Putamen (tissue), 1 donor: ENCODE data around the gene CABP5.
"Not testable (repeated sequence)": the region's sequence is repeated elsewhere in the genome, so short reads cannot be mapped to it uniquely, and the experiment has no call there.

Experiments
- DNase-seq: peaks from one replicate; pipeline ENCODE4 v3.0.0-alpha.2; 2016; ENCODE audit warnings: low spot score

Gene CABP5

DNA sequence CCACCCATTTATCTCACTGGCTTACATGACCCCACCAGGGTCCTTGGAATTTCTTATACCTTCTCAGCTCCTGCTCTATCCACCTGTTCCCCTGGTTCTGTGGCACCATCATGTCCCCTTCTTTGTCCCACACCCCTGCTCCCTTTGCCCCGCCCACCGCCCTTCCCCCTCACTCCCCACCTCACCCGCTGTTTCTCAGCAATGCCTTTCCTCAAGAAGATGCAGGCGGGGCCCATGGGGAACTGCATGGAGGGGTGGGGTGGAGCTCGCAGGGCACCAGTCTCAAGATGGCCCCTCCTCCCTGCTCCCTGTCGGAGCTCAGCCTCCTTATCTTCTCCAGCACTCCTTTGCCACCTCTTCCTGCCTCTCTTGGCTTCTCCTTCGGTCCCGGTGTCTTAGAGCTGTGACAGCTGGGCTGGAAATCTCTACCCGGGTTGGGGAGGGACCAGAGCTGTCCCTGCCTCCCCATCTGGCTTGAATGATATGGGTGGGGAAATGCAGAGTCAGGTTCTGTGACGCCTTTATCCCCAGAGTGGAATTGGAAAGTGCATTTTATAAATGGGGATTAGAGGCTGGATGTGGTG is at the start of gene CABP5:
Gene CABP5 (minus strand): TSS at position 405 of the 584 bp plus-strand sequence. CDS start 157 bp downstream, at position 248.
- DNase-seq: no peak

DNA sequence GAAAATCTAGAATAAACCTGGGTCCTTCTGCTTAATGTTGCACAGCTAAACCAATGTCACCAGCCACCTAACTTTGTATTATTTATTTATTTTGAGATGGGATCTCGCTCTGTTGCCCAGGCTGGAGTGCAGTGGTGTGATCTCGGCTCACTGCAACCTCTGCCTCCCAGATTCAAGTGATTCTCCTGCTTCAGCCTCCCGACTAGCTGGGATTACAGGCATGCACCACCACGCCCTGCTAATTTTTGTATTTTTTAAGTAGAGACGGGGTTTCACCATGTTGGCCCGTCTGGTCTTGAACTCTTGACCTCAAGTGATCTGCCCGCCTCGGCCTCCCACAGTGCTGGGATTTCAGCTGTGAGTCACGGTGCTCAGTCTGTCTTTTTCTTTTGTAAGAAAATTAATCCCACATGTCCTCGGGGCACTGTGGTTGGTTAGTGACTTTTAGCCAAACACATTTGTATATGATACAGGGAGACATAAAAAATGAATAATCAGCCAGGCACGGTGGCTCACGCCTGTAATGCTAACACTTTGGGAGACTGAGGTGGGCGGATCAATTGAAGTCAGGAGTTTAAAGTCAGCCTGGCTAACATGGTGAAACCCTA is 47.3 kb upstream of the CABP5 start:
- not testable (repeated sequence) for DNase-seq

DNA sequence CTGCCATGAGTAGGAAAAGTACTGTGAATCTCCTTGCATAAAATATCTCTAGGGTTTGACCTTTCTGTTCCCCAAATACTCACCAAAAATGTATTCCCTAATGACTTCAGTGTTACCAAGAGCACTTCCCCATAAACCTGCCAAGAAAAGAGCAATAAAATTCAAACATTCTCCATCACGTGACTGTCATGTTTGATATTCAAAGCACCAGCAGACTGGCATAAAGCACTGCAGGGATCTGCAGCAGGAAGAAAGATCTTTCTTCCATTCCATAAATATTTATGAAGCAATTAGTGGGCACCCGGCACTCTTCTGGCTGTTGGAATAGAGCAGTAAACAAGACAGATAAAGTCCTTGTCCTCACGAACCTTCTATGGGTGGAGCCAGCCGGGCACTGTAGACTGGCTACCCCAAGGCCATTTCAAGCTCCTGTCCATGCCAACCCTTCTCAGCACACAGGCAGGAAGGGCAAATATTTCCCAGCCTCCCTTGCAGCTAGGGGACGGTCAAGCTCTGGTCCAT is 46.5 kb upstream of the CABP5 start:
- peak; percentile 39 for DNase-seq

DNA sequence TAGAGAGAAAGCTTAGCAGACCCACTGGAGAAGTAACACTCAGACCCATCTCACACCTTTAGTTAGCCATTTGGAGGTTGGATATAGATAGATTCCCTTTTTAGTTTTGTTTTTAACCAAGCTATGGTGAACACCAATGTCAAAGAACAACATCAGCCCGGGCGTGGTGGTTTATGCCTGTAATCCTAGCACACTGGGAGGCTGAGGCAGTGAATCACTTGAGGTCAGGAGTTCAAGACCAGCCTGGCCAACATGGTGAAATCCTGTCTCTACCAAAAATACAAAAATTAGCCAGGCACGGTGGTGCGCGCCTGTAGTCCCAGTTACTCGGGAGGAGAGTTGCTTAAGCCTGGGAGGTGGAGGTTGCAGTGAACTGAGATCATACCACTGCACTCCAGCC is 45.1 kb upstream of the CABP5 start:
- not testable (repeated sequence) for DNase-seq

DNA sequence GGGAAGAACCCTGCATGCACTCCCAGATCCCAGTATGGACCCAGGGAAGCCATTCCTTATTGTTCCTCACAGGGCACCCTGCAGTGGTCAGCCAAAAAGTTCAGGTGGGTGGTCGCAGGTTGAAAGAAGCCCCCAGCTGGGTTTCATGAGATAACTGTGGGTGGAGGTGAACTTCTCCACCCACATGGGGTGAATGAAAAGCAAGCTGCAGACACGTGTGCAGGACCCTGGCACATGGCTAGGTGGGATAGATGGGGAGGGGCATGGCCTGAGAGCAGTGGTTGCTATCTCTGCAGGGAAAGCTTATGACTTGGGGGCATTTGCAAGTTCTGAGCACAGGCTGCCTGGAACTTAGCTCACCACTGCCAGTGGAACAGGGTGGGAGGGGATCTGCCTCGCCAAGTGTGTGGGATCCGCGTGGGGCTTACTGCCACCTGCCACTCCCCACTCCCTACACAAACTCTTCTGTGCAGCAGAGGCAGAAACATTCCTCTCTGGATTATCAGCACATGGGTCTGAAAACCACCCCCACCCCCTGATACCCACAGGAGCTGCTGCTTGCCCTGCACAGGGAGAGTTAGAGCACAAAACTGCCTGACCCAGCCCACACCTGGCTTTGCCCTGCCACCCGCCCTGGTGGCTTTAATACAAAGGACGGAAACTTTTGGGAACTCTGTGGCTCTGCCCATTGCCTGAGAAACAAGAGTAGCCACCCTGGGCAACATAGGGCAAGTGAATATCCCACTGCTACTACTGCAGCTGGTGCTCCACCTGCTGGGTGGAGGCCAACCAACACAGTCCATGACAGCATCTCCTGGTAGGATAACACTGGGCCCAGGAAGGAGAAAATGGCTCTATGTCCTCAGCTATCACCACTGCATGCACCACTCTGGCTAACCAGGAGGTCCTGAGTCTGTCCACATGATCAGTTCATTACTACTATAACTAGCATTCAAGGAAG is 42.3 kb upstream of the CABP5 start:
- DNase-seq: no peak

DNA sequence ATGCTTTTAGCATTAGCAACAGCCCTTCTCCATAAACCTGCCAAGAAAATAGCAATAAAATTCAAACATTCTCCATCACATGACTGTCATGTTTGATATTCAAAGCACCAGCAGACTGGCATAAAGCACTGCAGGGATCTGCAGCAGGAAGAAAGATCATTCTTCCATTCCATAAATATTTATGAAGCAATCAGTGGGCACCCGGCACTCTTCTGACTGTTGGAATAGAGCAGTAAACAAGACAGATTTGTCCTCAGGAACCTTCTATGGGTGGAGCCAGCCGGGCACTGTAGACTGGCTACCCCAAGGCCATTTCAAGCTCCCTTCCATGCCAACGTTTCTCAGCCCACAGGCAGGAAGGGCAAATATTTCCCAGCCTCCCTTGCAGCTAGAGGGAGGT is 41.2 kb upstream of the CABP5 start:
- no peak for DNase-seq

DNA sequence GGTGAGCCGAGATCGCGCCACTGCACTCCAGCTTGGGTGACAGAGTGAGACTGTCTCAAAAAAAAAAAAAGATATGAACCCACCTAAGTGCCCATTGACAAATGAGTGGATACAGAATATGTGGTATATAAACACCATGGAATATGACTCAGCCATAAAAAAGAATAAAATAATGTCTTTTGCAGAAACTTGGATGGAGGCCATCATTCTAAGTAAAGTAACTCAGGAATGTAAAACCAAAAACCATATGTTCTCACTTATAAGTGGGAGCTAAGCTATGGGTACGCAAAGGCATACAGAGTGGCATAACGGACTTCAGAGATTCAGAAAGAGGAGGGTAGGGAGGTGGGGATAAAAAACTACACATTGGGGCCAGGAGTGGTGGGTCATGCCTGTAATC is 37.2 kb upstream of the CABP5 start:
- no peak for DNase-seq

DNA sequence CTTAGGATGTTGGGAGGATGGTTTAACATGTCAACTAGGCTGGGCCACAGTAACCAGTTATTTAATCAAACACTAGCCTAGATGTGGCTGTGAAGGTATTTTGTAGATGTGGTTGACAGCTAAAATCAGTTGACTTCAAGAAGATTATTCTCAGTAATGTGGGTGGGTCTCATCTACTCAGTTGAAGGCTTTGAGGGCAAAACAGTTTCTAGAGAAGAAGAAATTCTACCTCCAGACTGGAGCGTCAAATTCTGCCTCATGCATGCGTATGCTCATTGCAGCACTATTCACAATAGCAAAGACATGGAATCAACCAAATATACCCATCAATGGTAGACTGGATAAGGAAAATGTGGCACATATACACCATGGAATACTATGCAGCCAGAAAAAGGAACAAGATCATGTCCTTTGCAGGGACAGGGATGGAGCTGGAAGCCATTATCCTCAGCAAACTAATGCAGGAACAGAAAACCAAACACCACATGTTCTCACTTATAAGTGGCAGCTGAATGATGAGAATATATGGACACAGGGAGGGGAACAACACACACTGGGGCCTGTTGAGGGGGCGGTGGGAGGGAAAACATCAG is 26.4 kb upstream of the CABP5 start:
- not testable (repeated sequence) for DNase-seq

DNA sequence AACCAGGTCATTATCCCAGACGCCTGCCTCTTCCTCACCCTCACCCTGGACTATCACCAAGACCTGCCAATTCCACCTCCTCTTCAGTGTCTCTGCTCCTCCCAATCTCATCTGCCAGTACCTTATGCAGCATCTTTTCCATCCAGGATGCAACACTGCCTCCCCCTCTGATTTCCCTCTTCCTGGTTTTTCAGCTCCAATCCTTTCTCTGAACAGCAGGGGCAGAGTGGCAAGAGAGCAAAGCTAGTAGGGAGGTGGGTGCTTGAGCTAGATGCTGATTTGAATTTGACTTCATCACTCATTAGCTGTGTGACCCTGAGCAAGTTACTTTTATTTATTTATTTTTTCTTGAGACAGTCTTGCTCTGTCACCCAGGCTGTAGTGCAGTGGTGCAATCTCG is 25.6 kb upstream of the CABP5 start:
- DNase-seq: no peak

DNA sequence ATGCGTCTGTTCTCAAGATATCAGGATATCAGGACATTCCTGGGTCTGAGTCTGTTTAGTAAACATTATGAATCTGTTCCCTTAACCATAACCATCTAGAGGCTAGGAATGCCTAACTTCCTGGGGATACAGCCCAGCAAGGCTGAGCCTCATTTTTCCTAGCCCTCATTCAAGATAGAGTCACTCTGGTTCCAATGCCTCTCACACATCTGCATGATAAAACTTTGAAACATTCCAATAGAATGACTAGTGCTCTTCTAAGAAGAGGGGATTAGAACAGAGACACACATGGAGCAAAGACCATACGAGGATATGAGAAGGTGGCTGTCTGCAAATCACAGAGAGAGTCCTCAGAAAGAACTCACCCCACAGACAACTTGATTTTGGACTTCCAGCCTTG is 20.6 kb upstream of the CABP5 start:
- DNase-seq: no peak

DNA sequence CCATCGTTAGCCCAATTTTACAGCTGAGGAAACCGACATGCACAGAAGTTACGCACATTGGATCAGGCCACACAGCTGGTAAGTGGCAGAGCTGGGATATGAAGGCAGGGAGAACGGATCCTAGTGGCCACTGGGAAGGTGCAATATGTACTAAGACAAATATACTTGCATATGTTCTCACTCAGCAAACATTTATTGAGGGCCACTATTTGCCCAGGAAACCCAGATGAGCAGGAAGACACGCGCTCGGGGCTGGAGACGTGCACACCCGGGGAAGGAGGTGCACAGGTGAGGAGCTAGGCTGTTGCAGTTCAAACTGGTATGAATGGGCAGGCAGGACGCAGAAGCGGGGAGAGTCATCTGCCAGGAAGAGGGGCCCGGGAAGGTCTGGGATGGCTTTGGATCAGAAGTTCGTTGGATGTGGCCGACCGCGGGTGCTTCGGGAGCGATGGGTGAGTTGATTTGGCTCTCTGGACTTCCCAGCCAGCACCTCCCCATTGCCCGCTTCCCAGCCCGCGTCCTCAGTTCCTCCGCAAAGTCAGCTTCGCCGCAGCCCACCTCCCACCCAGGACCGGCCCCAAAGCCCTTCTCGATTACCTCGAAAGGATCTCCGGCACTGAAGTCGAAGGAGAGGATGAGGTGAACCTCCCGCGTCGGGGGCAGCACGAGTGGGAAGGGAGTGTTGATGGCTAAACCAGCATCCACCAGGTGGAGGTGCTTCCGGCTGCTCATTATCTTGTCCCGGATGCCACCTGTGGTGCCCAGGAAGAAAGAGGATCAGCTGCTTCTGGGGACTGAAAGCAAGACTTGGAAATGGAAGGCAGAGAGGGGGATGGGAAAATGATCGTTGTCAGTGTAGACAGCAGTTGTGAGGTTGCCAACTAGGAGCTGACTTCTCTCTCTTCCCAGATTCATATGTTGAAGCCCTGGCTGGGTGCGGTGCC is 17.8 kb upstream of the CABP5 start:
- no peak for DNase-seq

DNA sequence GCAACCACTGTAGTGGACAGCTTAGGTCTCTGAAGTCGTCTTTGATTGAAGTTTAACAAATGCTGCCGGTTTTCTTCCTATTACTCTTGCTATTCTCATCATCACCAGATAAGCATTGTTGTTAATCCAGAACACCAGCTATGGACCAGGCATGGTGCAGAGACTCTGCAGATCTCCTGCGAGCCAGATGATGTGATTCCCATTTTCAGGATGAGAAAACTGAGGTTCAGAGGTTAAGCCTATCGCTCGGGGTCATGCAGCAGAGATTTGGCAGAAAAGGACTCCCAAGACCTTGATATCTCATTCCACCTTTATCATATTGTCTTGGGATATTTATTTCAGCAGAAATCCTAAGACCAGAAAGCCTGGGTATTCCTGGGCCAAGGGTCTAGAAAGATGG is 16.5 kb upstream of the CABP5 start:
- no peak for DNase-seq

DNA sequence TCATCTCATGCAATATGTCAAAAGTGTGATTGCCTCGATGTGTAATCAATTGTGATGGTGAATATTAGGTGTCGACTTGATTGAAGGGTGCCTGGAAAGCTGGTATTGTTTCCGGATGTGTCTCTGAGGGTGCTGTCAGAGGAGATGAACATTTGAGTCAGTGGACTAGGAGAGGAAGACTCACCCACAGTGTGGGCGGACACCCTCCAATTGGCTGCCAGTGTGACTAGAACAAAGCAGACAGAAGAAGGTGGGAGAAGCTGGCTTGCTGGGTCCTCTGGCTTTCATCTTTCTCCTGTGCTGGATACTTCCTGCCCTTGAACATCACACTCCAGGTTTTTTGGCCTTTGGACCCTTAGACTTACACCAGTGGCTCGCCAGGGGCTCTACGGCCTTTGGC is 15.5 kb upstream of the CABP5 start:
- peak; percentile 21 for DNase-seq

DNA sequence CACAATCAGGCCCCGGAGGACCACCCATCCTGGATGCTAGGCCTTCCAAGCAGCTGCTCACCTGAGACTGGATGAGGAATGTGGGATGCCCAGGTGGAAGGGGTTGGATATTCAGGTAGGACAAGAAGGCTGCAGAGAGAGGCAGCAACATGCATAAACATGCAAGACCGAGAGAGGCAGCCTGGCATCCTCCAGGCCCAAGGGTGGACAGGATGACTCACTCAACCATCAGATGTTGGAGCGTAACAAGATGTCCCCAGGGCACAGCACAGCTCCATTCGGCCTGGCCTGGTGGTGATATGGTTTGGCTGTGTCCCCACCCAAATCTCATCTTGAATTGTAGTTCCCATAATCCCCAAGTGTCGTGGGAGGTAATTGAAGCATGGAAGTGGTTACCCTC is 10.0 kb upstream of the CABP5 start:
- DNase-seq: no peak

DNA sequence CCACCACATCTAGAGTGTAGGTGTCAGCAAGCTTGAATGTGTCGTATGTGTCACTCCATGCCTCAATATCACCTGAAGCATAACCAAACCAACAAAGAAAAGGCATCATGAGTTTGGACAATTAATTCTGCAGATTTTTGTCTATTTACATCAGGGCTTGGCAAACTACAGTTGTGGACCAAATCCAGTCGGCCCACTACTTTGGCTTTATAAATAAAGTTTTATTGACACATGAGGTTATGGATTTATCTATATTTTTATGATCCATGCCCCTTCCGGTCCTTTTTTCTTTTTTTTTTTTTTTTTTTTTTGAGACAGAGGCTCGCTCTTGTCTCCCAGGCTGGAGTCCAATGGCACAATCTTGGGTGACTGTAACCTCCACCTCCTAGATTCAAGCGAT is 9.2 kb upstream of the CABP5 start:
- DNase-seq: no peak

DNA sequence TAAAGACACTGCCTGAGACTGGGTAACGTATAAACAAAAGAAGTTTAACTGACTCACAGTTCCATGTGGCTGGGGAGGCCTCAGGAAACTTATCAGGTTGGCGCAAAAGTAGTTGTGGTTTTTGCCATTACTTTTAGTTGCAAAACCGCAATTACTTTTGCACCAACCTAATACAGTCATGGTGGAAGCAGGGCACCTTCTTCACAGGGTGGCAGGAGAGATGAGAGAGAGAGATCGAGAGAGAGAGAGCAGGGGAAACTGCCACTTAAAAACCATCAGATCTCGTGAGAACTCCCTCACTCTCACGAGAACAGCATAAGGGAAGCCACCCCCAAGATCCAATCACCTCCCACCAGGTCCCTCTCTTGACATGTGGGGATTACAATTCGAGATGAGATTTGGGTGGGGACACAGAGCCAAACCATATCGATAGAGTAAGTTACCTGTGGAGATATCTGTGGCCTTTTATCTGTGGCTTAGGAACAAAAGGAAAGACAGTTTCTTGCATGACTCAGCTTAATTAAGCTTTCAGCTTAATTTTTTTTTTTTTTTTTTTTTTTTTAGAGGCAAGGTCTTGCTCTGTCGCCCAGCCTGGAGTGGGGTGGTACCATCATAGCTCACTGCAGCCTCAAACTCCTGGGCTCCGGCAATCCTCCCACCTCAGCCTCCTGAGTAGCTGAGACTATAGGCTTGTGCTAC is 7.6 kb upstream of the CABP5 start:
- DNase-seq: no peak

DNA sequence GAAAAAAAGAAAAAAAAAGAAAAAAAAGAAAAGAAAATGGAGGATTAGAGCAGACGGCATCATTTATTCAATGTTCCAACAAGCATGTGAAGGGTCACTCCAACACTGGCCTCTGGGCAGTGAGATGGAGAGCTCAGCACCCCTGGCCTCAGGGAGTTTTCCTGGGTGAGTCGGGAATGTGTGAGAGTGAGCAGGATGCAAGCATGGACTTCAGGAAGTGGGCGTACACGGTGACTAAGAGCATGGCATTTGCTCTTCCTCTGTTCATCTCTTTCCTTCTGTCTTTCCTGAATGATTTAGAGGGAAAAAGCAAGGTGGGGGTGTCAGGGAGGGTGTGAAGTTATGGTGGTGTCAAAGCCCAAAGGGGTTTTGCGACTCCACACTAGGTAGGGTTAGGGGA is 682 bp upstream of the CABP5 start:
- DNase-seq: no peak

DNA sequence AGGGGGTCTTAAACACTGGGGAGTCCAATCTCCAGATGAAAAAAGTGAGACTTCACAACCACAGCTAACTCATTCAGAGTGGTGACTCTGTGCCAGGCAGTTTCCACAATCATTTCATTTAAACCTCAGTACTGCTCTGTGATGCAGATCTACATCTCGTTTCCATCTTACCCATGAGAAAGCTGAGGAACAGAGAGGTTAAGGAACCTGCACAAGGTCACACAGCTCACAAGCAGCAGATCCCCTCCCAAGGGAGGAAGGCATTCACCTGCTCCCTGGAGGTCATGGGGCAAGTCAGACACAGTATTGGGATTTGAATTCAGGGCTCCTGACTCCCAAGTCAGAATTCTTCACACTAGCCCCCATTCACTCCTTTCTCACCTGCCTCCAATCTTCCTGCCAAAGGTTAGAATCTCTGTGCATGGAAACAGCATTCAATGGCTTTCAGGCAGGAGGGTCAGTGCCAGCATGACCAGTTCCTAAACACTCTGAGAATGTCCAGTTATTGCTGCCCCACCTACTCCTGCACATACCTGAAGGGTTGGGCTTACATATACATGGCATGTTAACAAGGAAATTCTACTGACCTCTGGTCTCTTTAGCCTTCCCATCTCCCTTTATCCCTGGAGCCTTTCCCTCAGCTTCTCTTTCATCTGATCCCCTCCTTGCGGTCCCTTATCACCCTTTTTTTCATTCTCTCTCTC is 1.9 kb downstream of the CABP5 start:
- DNase-seq: no peak

DNA sequence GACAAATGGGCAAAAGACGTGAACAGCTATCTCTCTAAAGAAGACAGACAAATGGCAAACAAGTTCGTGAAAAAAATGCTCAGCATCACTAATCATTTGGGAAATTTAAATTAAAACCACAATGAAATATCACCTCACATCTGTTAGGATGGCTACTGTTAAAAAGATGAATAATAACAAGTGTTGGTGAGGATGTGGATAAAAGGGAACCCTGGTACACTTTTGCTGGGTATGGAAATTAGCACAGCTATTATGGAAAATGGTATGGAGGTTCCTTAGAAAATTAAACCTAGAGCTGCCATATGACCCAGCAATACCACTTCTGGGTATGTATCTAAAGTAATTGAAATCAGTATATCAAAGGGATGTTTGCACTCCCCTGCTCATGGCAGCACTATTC is 7.1 kb downstream of the CABP5 start:
- no peak for DNase-seq

DNA sequence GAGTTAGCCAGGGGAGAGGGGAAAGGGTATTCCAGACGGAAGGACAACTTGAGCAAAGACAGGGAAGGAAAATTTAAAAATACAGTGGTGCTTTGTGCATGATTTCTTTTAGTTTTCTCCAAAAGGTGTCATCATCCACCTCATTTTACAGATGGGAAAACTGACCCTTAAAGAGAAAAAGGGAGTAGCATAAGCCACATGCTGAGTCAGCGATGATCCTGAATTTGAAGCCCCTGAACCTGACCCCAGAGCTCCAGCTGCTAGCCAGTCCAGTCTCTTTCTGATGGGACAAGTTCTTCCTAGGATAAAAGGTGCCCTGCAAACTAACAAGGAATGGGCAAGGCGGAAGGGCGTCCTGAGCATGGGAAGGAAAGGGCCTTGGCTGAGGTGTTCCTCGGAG is 10.3 kb downstream of the CABP5 start:
- no peak for DNase-seq
